HepG2 (cell line): Measurements from ENCODE around the gene CCDC157. TPM values are rescaled to one million over a fixed set of nuclear protein-coding genes. Genes with fewer than 3 reads are reported as not detected.

Experiments used
- ATAC-seq: fragments of 200-7000 bp; cut with Tn5 transposase; 3 replicates; pipeline ENCODE4 v1.9.1; 2020; ENCODE audit warnings: mild to moderate bottlenecking, moderate library complexity
- BruUV-seq: library from RNA; stranded (reverse); fragments of 400-500 nt; replicated peaks from 2 replicates; lab custom pipeline; 2021; lab: Mats Ljungman, UMichigan
- CTCF ChIA-PET: fragments of 300-600 bp; formaldehyde crosslinking; extraction: SDS; loops from one replicate; lab custom pipeline; 2021; ENCODE audit warnings: low total read pairs, inconsistent platforms, low intra/inter-chr PET ratio; lab: Yijun Ruan, JAX
- POLR2A ChIA-PET: fragments of 350-600 bp; sonication (Branson Sonifier 250); formaldehyde crosslinking; loops from one replicate; lab custom pipeline; 2020; ENCODE audit warnings: antibody characterized with exemption, inconsistent platforms; lab: Yijun Ruan, JAX
- DNase-seq: peaks from one replicate; pipeline ENCODE4 v3.0.0-alpha.2; 2015; ENCODE audit warnings: low spot score
- FAIRE-seq: peaks from 3 replicates; lab custom pipeline; 2011; peaks lifted over from hg19 to GRCh38; lab: Jason Lieb, UNC
- H2AFZ ChIP-seq: one replicate; pipeline ENCODE4 v1.6.1; 2011; ENCODE audit warnings: low read length, inconsistent platforms
- H3K27ac ChIP-seq: fragments of 300-600 bp; 3 replicates; pipeline ENCODE4 v1.8.0; 2011; ENCODE audit warnings: mixed run types, mild to moderate bottlenecking, mixed read lengths, low read length, inconsistent platforms; ENCODE audit not compliant: insufficient read depth; ENCODE audit errors: extremely low read length
- H3K27me3 ChIP-seq, 2 experiments: fragments of 200-600 bp in 1 of 2; 2 replicates in 1 of 2; 3 replicates in 1 of 2; pipeline versions ENCODE4 v1.6.0 to v1.8.0; 2011; ENCODE audit warnings: low read length in 2 of 2, mild to moderate bottlenecking in 2 of 2, moderate library complexity in 2 of 2, inconsistent platforms in 1 of 2; ENCODE audit not compliant: insufficient read depth in 2 of 2, control insufficient read depth in 1 of 2
- H3K36me3 ChIP-seq, 2 experiments: fragments of 200-600 bp in 1 of 2; replicated peaks in 1 of 2; 2 replicates in 1 of 2; 3 replicates in 1 of 2; pipeline versions ENCODE4 v1.5.1 to v1.8.0; 2011; ENCODE audit warnings: low read length in 2 of 2, inconsistent platforms in 1 of 2; ENCODE audit not compliant: insufficient read depth in 2 of 2, control insufficient read depth in 1 of 2
- H3K4me1 ChIP-seq: 2 replicates; pipeline ENCODE4 v1.5.1; 2012; ENCODE audit warnings: low read length, inconsistent platforms; ENCODE audit not compliant: insufficient read depth
- H3K4me2 ChIP-seq: 2 replicates; pipeline ENCODE4 v1.6.0; 2011; ENCODE audit warnings: low read depth, low read length, inconsistent platforms
- H3K4me3 ChIP-seq, 3 experiments: fragments of 200-600 bp in 1 of 3; sonication (generic), shearing (Covaris generic) in 1 of 3; replicated peaks in 1 of 3; 2 replicates each; pipeline ENCODE4 v1.5.1; 2011 to 2016; ENCODE audit warnings: low read length in 3 of 3, inconsistent platforms in 2 of 3, low read depth in 2 of 3, mild to moderate bottlenecking in 2 of 3, control low read depth in 1 of 3, mixed read lengths in 1 of 3; ENCODE audit not compliant: insufficient read depth in 1 of 3
- H3K79me2 ChIP-seq: one replicate; pipeline ENCODE4 v1.6.1; 2011; ENCODE audit warnings: low read length, inconsistent platforms; ENCODE audit not compliant: insufficient read depth
- H3K9ac ChIP-seq: 2 replicates; pipeline ENCODE4 v1.6.0; 2011; ENCODE audit warnings: mild to moderate bottlenecking, low read depth, low read length, inconsistent platforms; ENCODE audit not compliant: insufficient read depth
- H3K9me3 ChIP-seq: 2 replicates; pipeline ENCODE4 v1.5.1; 2012; ENCODE audit warnings: mild to moderate bottlenecking, low read length
- H4K20me1 ChIP-seq: 2 replicates; pipeline ENCODE4 v1.6.0; 2011; ENCODE audit warnings: inconsistent platforms, mild to moderate bottlenecking, low read length, moderate library complexity; ENCODE audit not compliant: insufficient read depth
- CAMTA2 ChIP-seq: sonication (generic); formaldehyde crosslinking; IDR thresholded peaks from 2 replicates; pipeline ENCODE4 v1.4.0; 2020; ENCODE audit warnings: mild to moderate bottlenecking, missing genetic modification reagents, borderline replicate concordance
- EZH2 ChIP-seq: conservative IDR thresholded peaks from 2 replicates; pipeline ENCODE4 v1.6.1; 2012; ENCODE audit warnings: mild to moderate bottlenecking, low read depth, low read length, moderate library complexity
- FOXJ3 ChIP-seq: sonication (generic); formaldehyde crosslinking; IDR thresholded peaks from 2 replicates; pipeline ENCODE4 v1.4.0; 2020; ENCODE audit warnings: missing genetic modification reagents, mild to moderate bottlenecking, borderline replicate concordance
- HNF4G ChIP-seq, 2 experiments: sonication (generic) in 1 of 2; formaldehyde crosslinking in 1 of 2; IDR thresholded peaks; 2 replicates each; pipeline versions ENCODE4 v1.4.0 to v1.6.1; 2011 to 2020; ENCODE audit warnings: borderline replicate concordance in 2 of 2, low read depth in 2 of 2, mild to moderate bottlenecking in 2 of 2, low read length in 1 of 2, missing genetic modification reagents in 1 of 2, moderate library complexity in 1 of 2
- JARID2 ChIP-seq: sonication (generic); formaldehyde crosslinking; IDR thresholded peaks from 2 replicates; pipeline ENCODE4 v1.8.1; 2023; ENCODE audit warnings: missing genetic modification reagents, inconsistent platforms; ENCODE audit not compliant: insufficient replicate concordance
- KDM5B ChIP-seq: sonication (generic); formaldehyde crosslinking; IDR thresholded peaks from 2 replicates; pipeline ENCODE4 v1.4.0; 2020; ENCODE audit warnings: missing genetic modification reagents, mild to moderate bottlenecking, borderline replicate concordance
- KLF13 ChIP-seq: sonication (generic); formaldehyde crosslinking; IDR thresholded peaks from 2 replicates; pipeline ENCODE4 v1.4.0; 2020; ENCODE audit warnings: mild to moderate bottlenecking, missing genetic modification reagents
- MBD4 ChIP-seq: IDR thresholded peaks from 2 replicates; pipeline ENCODE4 v1.6.1; 2012; ENCODE audit warnings: low read length, inconsistent platforms, borderline replicate concordance
- NCOR1 ChIP-seq: fragments of 200-600 bp; sonication (generic); IDR thresholded peaks from 2 replicates; pipeline ENCODE4 v1.7.0; 2017; ENCODE audit warnings: antibody characterized with exemption, low read length, borderline replicate concordance
- NFIB ChIP-seq: sonication (generic); formaldehyde crosslinking; IDR thresholded peaks from 2 replicates; pipeline ENCODE4 v1.9.0; 2021; ENCODE audit warnings: missing genetic modification reagents, mild to moderate bottlenecking, borderline replicate concordance
- NPAS2 ChIP-seq: sonication (generic); formaldehyde crosslinking; IDR thresholded peaks from 2 replicates; pipeline ENCODE4 v1.8.0; 2022; ENCODE audit warnings: mild to moderate bottlenecking, missing genetic modification reagents, borderline replicate concordance
- RORA ChIP-seq: sonication (generic); formaldehyde crosslinking; IDR thresholded peaks from 2 replicates; pipeline ENCODE4 v1.5.0; 2020; ENCODE audit warnings: mild to moderate bottlenecking, missing genetic modification reagents, moderate library complexity
- YEATS2 ChIP-seq: sonication (generic); formaldehyde crosslinking; IDR thresholded peaks from 2 replicates; pipeline ENCODE4 v1.4.0; 2020; ENCODE audit warnings: missing genetic modification reagents, borderline replicate concordance
- ZMAT3 ChIP-seq: sonication (generic); formaldehyde crosslinking; conservative IDR thresholded peaks from 2 replicates; pipeline ENCODE4 v1.7.0; 2021; ENCODE audit warnings: missing genetic modification reagents
- ZNF225 ChIP-seq: sonication (generic); formaldehyde crosslinking; IDR thresholded peaks from 2 replicates; pipeline ENCODE4 v1.4.0; 2020; ENCODE audit warnings: mild to moderate bottlenecking, missing genetic modification reagents
- ZNF644 ChIP-seq: IDR thresholded peaks from 2 replicates; pipeline ENCODE4 v1.6.1; 2016; ENCODE audit warnings: low read depth
- ZNF788 ChIP-seq: sonication (generic); formaldehyde crosslinking; IDR thresholded peaks from 2 replicates; pipeline ENCODE4 v1.5.0; 2020; ENCODE audit warnings: mild to moderate bottlenecking, missing genetic modification reagents, borderline replicate concordance
- WGBS: methylation state at CpG from one replicate; pipeline ENCODE4 v1.1.6; 2017; ENCODE audit warnings: low lambda C conversion rate; 5-methylcytosine and 5-hydroxymethylcytosine counted together
- in situ Hi-C: cut with HindIII; loops from 2 replicates; pipeline ENCODE4 v1.10.0; 2017; ENCODE audit warnings: low pct_unique_long_range_greater_than_20kb; ENCODE audit not compliant: extremely low pct_ligation_motif_present
- intact Hi-C: fragments of 100-400 bp; cut with micrococcal nuclease; formaldehyde crosslinking; loops from one replicate; pipeline ENCODE4 v1.10.0; 2022; ENCODE audit not compliant: unreplicated experiment
- polyA plus RNA-seq, 8 experiments: library from polyadenylated mRNA; depleted of rRNA in 3 of 8; stranded (reverse) in 7 of 8; unstranded in 1 of 8; fragments of >200 nt; fragmentation: Illumina TruSeq in 4 of 8; extraction: Trizol in 4 of 8; gene quantifications; 2 replicates each; pipeline versions ENCODE4 v1.2.1 to v1.2.3, GENCODE V29; 2011 to 2016; ENCODE audit warnings: low read depth in 4 of 8, missing spikeins in 1 of 8, mixed read lengths in 1 of 8; ENCODE audit not compliant: insufficient read depth in 1 of 8
- total RNA-seq, 5 experiments: library from RNA; depleted of rRNA; stranded (reverse); fragments of >200 nt; fragmentation: Illumina TruSeq; extraction: Trizol; gene quantifications; 2 replicates each; pipeline ENCODE4 v1.2.3, GENCODE V29; 2016; ENCODE audit warnings: low read depth in 1 of 5
- TF ChIP-seq, protein P1 (sequence below): sonication (generic); formaldehyde crosslinking; IDR thresholded peaks from 2 replicates; pipeline ENCODE4 v1.5.1; 2020; ENCODE audit warnings: mild to moderate bottlenecking, missing genetic modification reagents, moderate library complexity
- TF ChIP-seq, protein P2 (sequence below): sonication (generic); formaldehyde crosslinking; IDR thresholded peaks from 2 replicates; pipeline ENCODE4 v1.9.0; 2022; ENCODE audit warnings: low read depth, missing genetic modification reagents

Gene CCDC157
- total and polyA plus RNA-seq, 2 of the 13 experiments (the other 11 are each of a cell fraction or from before 2014, with no cell fraction given) = 1.4 to 1.6 TPM

DNA sequence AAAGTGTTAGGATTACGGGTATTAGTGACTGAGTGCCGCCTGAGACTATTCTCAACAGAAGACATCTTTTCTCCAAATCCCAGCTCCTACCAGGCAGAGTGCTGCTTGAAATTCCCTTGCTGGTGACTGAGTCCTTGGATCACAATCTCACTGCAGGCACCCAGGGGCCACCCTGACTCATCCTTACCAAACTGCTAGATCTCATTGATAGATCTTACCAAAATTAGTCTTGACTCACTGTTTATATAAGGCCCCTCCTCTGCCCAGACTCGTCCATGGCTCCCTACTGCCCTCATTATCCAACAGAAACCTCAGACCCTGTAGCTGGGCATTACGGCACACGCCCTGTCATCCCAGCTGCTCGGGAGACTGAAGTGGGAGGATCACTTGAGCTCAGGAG, 44.8 kb upstream of the CCDC157 start (continued):
- TF ChIP-seq FOXJ3 (no peak), NPAS2 (no peak), EZH2 (no peak)

DNA sequence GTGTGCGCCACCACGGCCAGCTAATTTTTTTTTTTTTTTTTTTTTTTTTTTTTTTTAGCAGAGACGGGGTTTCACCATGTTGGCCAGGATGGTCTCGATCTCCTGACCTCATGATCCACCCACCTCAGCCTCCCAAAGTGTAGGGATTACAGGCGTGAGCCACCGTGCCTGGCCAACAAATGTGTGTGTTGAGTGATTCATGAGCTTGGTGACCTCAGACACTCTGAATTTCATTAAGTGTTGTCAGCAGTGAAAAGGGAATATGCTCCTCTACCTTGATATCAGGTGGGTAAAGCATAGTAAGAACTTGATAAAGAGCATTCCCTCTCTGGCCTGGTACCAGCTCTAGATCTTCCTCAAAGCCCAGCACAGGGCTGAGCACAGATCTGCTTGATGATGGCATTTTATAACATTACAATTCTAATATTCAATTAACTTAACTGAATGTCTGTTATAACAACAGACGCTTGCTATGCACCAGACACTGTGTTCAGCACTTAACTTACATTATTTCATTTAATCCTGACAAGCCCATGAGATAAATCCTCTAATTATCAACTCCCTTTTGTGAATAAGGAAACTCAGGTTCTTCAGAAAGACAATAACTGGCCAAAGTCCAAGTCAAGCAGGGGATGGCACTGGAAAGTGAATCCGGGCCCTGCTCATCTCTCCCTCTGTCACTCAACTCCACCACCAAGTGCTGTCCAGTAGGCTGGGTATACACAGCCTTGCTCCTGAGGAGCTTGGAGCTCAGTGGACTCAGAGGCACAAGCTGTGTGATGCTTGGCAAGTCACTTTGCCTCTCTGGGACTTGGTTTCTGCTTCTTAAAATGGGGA, 43.1 kb upstream of the CCDC157 start:
- WGBS = 94% methylated on average over 7 of the region's 8 CpGs
- no peaks in the 10 kb centered on the region for H3K27me3 ChIP-seq
- H3K36me3 ChIP-seq = no peaks in the 10 kb centered on the region
- ChIA-PET CTCF (no interaction called here), POLR2A (interaction anchor here (0.7 kb wide), 1 partner anchor 66 kb away, joined by 3 read pairs; no protein-coding TSS in a partner anchor)
- intact Hi-C loops = no loop called here
- H3K4me3 ChIP-seq = no peak overlapping the region
- TF ChIP-seq NCOR1 = no peak
- TF ChIP-seq CAMTA2 = no peak
- TF ChIP-seq ZNF644 = no peak
- TF ChIP-seq, protein P1, sequence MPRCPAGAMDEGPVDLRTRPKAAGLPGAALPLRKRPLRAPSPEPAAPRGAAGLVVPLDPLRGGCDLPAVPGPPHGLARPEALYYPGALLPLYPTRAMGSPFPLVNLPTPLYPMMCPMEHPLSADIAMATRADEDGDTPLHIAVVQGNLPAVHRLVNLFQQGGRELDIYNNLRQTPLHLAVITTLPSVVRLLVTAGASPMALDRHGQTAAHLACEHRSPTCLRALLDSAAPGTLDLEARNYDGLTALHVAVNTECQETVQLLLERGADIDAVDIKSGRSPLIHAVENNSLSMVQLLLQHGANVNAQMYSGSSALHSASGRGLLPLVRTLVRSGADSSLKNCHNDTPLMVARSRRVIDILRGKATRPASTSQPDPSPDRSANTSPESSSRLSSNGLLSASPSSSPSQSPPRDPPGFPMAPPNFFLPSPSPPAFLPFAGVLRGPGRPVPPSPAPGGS (CRISPR knock-in tag) = no peak
- no peak for TF ChIP-seq NFIB (CRISPR knock-in tag)
- TF ChIP-seq MBD4 = no peak
- TF ChIP-seq KDM5B = no peak
- TF ChIP-seq KLF13 (CRISPR knock-in tag) = no peak
- TF ChIP-seq JARID2 (CRISPR knock-in tag) = no peak
- TF ChIP-seq ZMAT3 = no peak
- TF ChIP-seq YEATS2 (CRISPR knock-in tag) = no peak
- TF ChIP-seq, protein P2, sequence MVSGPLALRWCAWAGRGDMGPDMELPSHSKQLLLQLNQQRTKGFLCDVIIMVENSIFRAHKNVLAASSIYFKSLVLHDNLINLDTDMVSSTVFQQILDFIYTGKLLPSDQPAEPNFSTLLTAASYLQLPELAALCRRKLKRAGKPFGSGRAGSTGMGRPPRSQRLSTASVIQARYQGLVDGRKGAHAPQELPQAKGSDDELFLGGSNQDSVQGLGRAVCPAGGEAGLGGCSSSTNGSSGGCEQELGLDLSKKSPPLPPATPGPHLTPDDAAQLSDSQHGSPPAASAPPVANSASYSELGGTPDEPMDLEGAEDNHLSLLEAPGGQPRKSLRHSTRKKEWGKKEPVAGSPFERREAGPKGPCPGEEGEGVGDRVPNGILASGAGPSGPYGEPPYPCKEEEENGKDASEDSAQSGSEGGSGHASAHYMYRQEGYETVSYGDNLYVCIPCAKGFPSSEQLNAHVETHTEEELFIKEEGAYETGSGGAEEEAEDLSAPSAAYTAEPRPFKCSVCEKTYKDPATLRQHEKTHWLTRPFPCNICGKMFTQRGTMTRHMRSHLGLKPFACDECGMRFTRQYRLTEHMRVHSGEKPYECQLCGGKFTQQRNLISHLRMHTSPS (CRISPR knock-in tag) = no peak
- TF ChIP-seq HNF4G (IDR thresholded peaks at IDR 0.05; ENCODE audit: borderline replicate concordance, low read depth, low read length) = no peak
- no peak for TF ChIP-seq HNF4G (CRISPR knock-in tag; IDR thresholded peaks at IDR 0.05; ENCODE audit: borderline replicate concordance, low read depth)
- no peak for TF ChIP-seq ZNF788 (CRISPR knock-in tag)
- no peak for TF ChIP-seq ZNF225 (CRISPR knock-in tag)
- no peak for TF ChIP-seq RORA (CRISPR knock-in tag)
- TF ChIP-seq, all 625 proteins: peak for 0
- Histone ChIP-seq H3K9ac (no peak overlapping the region), H2AFZ (no peak overlapping the region), H4K20me1 (no peaks in the 10 kb centered on the region), H3K79me2 (no peaks in the 10 kb centered on the region), H3K27ac (no peak overlapping the region), H3K9me3 (no peaks in the 10 kb centered on the region), H3K4me1 (peaks cover 35% of the 10 kb centered on the region), H3K4me2 (no peak overlapping the region)
- BruUV-seq = no TSS peak
- FAIRE-seq = no peak
- DNase-seq = no peak
- no peak for ATAC-seq
- in situ Hi-C loops = no loop called here
